Cortex of kidney (tissue), 1 donor: ENCODE data around the gene MYH9.

ENCODE experiments used
- DNase-seq: peaks from one replicate; lab custom pipeline; 2025; lab: John Stamatoyannopoulos, UW

MYH9 gene

GRCh38 chr22:36245805-36246356 lies 141.9 kb downstream of the MYH9 start:
- DNase-seq, result no peak

- no peak for DNase-seq
Measured at GRCh38 chr22:36244522-36245391, 143.0 kb downstream of the MYH9 start.

GRCh38 chr22:36243986-36244385 lies 143.8 kb downstream of the MYH9 start:
- DNase-seq, result no peak

- DNase-seq, result no peak
Measured at GRCh38 chr22:36239401-36240171, 148.2 kb downstream of the MYH9 start, which contains the start of gene APOL2. TSS of gene APOL2 (minus strand) at chr22:36239527. CDS start at chr22:36233162, 6,365 bp downstream.

DNA sequence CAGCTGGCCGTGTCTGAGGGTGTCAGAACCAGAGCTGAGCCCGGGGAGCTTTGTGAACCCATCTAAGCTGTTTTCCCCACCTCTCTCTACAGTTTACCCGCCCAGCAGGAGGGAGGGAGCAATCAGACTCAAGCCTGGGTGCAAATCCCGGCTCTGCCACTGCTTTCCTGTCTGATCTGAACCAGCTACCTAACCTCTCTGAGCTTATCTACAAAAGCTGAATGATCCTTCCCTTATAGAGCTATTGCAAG lies 148.7 kb downstream of the MYH9 start:
- DNase-seq, result no peak

- DNase-seq, result no peak
Measured at GRCh38 chr22:36238373-36239149, 149.2 kb downstream of the MYH9 start.

- no peak for DNase-seq
Measured at GRCh38 chr22:36237462-36238372, 150.1 kb downstream of the MYH9 start.

DNA sequence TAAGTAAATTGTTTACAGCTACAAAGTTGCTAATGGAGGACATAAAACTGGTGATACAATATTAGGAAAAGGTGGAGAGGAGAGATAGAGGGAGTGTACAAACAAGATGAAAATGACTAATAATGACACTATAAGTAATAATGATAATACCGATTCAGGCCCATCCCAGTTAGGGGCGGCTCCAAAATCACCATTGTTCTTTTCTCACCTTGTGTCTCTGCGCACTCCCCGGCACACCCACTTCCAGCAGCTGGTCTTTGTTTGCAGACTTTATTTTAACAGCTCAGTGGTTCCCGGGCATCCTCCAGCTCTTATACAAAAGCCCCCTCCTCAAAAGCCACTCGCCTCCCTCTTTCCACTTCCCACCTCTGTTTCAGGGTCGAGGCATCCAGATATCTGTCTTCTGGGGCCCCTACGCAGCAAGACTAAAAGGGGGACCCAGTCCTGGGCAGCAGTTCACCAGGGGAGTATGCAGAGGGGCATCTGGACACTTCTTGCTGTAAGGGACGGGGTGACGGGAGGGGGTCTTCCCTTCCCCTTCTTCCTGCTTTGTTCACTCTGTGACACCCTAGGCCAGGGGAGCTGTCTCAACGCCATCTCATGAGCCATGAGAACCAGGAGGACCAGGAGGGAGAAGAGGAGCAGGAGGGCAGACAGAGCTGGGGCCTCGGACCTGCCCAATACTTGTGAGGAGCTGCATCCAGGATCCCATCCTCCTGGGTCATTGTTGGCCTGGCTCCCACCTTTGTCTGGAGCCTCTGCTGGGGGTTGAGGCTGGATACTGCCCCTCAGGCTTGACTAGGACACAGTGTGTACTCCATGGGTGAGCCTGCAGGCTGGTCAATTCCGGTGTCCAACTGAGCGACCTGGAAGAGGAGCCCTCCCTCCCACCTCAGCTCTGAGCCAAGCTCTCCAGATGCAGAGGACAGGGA lies 151.1 kb downstream of the MYH9 start:
- DNase-seq, result no peak

DNA sequence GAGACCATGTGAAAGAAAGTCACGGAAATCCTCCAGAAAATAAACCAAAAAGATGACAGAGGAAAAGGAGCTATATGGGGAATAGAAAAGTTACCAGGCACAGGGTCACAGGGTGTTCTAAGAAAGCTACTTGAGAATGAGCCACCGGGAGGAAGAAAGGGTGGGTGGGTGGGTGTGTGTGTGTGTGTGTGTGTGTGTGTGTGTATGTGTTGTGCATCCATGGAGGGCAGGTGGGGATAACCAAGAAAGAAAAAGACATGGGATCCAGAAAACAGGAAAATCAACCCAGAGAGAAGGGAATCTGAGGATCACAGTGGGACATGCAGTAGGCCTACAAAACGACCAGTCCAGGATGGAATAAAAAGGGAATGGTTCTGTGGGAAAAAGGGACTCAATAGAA lies 152.2 kb downstream of the MYH9 start:
- no peak for DNase-seq

GRCh38 chr22:36234919-36235318 lies 152.8 kb downstream of the MYH9 start:
- no peak for DNase-seq

GRCh38 chr22:36234213-36234612 lies 153.6 kb downstream of the MYH9 start:
- no peak for DNase-seq

GRCh38 chr22:36233796-36234195 lies 154.0 kb downstream of the MYH9 start:
- DNase-seq, result no peak

- no peak for DNase-seq
Measured at GRCh38 chr22:36232715-36233401, 154.9 kb downstream of the MYH9 start.
